HG03521 (cell line): ENCODE results near the gene ENGASE.
"Not testable (repeated sequence)": the region's sequence is repeated elsewhere in the genome, so short reads cannot be mapped to it uniquely, and the experiment has no call there.

Source experiments
- ATAC-seq: cut with Tn5 transposase; IDR thresholded peaks from one replicate; pipeline ENCODE4 v1.9.1; 2021; ENCODE audit warnings: mild to moderate bottlenecking, moderate library complexity; ENCODE audit not compliant: unreplicated experiment

The ENGASE gene

GRCh38 chr17:79074649-79075445 lies at the start of gene ENGASE:
TSS of gene ENGASE (plus strand) at chr17:79074824. CDS start at chr17:79074945, 121 bp downstream.
- peak; percentile 95 for ATAC-seq

- no peak for ATAC-seq
These were observed 49.5 kb upstream of the ENGASE start for GRCh38 chr17:79024901-79025737.

GRCh38 chr17:79026376-79027273 lies 48.0 kb upstream of the ENGASE start:
- ATAC-seq: no peak

GRCh38 chr17:79027274-79027924 lies 47.2 kb upstream of the ENGASE start:
- no peak for ATAC-seq

GRCh38 chr17:79027925-79028491 lies 46.6 kb upstream of the ENGASE start:
- no peak for ATAC-seq

GRCh38 chr17:79028496-79029326 lies 45.9 kb upstream of the ENGASE start:
- no peak for ATAC-seq

GRCh38 chr17:79029327-79030009 lies 45.2 kb upstream of the ENGASE start:
- ATAC-seq: no peak

GRCh38 chr17:79030636-79031035 lies 44.0 kb upstream of the ENGASE start:
- not testable (repeated sequence) for ATAC-seq

GRCh38 chr17:79031996-79032875 lies 42.4 kb upstream of the ENGASE start:
- ATAC-seq: no peak

GRCh38 chr17:79033046-79033616 lies 41.5 kb upstream of the ENGASE start:
- ATAC-seq: no peak

- ATAC-seq: no peak
These were observed 40.7 kb upstream of the ENGASE start for GRCh38 chr17:79033741-79034501.

- no peak for ATAC-seq
These were observed 39.6 kb upstream of the ENGASE start for GRCh38 chr17:79034931-79035485.

GRCh38 chr17:79035686-79036085 lies 38.9 kb upstream of the ENGASE start:
- no peak for ATAC-seq

GRCh38 chr17:79036181-79036580 lies 38.4 kb upstream of the ENGASE start:
- ATAC-seq: no peak

- ATAC-seq: no peak
These were observed 38.0 kb upstream of the ENGASE start for GRCh38 chr17:79036596-79036995.

GRCh38 chr17:79038545-79039135 lies 36.0 kb upstream of the ENGASE start:
- no peak for ATAC-seq
